Keratinocyte (primary cell): ENCODE results near the gene GRIN3A. TPM values are rescaled to one million over a fixed set of nuclear protein-coding genes. Genes with fewer than 3 reads are reported as not detected.

Experiments
- DNase-seq: peaks from one replicate; pipeline ENCODE4 v3.0.0-alpha.2; 2011; ENCODE audit warnings: low read depth, missing footprints, low spot score
- FAIRE-seq: peaks from 2 replicates; lab custom pipeline; 2011; peaks lifted over from hg19 to GRCh38; lab: Jason Lieb, UNC
- H2AFZ ChIP-seq: 2 replicates; pipeline ENCODE4 v1.6.0; 2012; ENCODE audit warnings: low read length, control low read depth, inconsistent platforms; ENCODE audit not compliant: control insufficient read depth
- H3K27ac ChIP-seq: 2 replicates; pipeline ENCODE4 v1.5.1; 2011; ENCODE audit warnings: low read length; ENCODE audit not compliant: control insufficient read depth, insufficient read depth
- H3K27me3 ChIP-seq: 3 replicates; pipeline ENCODE4 v1.6.0; 2011; ENCODE audit warnings: low read length; ENCODE audit not compliant: control insufficient read depth, insufficient read depth; ENCODE audit errors: extremely low read depth
- H3K36me3 ChIP-seq, 2 experiments: 2 replicates in 1 of 2; 3 replicates in 1 of 2; pipeline ENCODE4 v1.5.1; 2011; ENCODE audit warnings: low read length in 2 of 2, mild to moderate bottlenecking in 1 of 2; ENCODE audit not compliant: control insufficient read depth in 2 of 2, insufficient read depth in 2 of 2; ENCODE audit errors: extremely low read depth in 1 of 2
- H3K4me1 ChIP-seq: 3 replicates; pipeline ENCODE4 v1.5.1; 2011; ENCODE audit warnings: low read length; ENCODE audit not compliant: control insufficient read depth, insufficient read depth; ENCODE audit errors: extremely low read depth
- H3K4me2 ChIP-seq: 3 replicates; pipeline ENCODE4 v1.6.0; 2011; ENCODE audit warnings: low read depth, low read length; ENCODE audit not compliant: control insufficient read depth, insufficient read depth; ENCODE audit errors: extremely low read depth
- H3K4me3 ChIP-seq, 3 experiments: fragments of 200-600 bp in 1 of 3; sonication (generic) in 1 of 3; 2 replicates in 2 of 3; 3 replicates in 1 of 3; pipeline ENCODE4 v1.5.1; 2011 to 2016; ENCODE audit warnings: low read length in 3 of 3, mild to moderate bottlenecking in 3 of 3, control low read depth in 2 of 3, inconsistent platforms in 1 of 3, low read depth in 1 of 3, mixed read lengths in 1 of 3, mixed run types in 1 of 3, moderate library complexity in 1 of 3; ENCODE audit not compliant: control insufficient read depth in 2 of 3, insufficient read depth in 2 of 3; ENCODE audit errors: extremely low read depth in 1 of 3
- H3K79me2 ChIP-seq: 2 replicates; pipeline ENCODE4 v1.6.0; 2012; ENCODE audit warnings: low read length; ENCODE audit not compliant: control insufficient read depth, insufficient read depth
- H3K9ac ChIP-seq: 3 replicates; pipeline ENCODE4 v1.6.0; 2011; ENCODE audit warnings: low read length; ENCODE audit not compliant: control insufficient read depth, insufficient read depth; ENCODE audit errors: extremely low read depth
- H3K9me1 ChIP-seq: 3 replicates; pipeline ENCODE4 v1.6.0; 2011; ENCODE audit warnings: low read length; ENCODE audit not compliant: control insufficient read depth, insufficient read depth; ENCODE audit errors: extremely low read depth
- H3K9me3 ChIP-seq: 2 replicates; pipeline ENCODE4 v1.5.1; 2012; ENCODE audit warnings: low read depth, low read length; ENCODE audit not compliant: control insufficient read depth
- H4K20me1 ChIP-seq: 3 replicates; pipeline ENCODE4 v1.6.0; 2011; ENCODE audit warnings: low read length; ENCODE audit not compliant: control insufficient read depth, insufficient read depth; ENCODE audit errors: extremely low read depth
- CTCF ChIP-seq, 3 experiments: IDR thresholded peaks in 1 of 3; conservative IDR thresholded peaks in 1 of 3; optimal IDR thresholded peaks in 1 of 3; 2 replicates in 2 of 3; 3 replicates in 1 of 3; pipeline versions ENCODE3 to v1.5.1; 2011; ENCODE audit warnings: low read length in 3 of 3, mild to moderate bottlenecking in 3 of 3, moderate library complexity in 2 of 3, control low read depth in 1 of 3, inconsistent platforms in 1 of 3; ENCODE audit not compliant: insufficient read depth in 2 of 3; ENCODE audit errors: extremely low read depth in 1 of 3
- EZH2 ChIP-seq: IDR thresholded peaks from one replicate; pipeline ENCODE4 v1.6.1; 2012; ENCODE audit warnings: inconsistent platforms, mild to moderate bottlenecking, low read length, moderate library complexity
- dilution Hi-C: fragments of 300-500 bp; cut with MboI; formaldehyde crosslinking; loops from one replicate; pipeline ENCODE4 v1.7.0; 2020; ENCODE audit warnings: low sequenced_read_pairs; ENCODE audit not compliant: extremely low pct_ligation_motif_present
- polyA plus RNA-seq, 5 experiments: library from polyadenylated mRNA; depleted of rRNA in 3 of 5; stranded (reverse) in 3 of 5; stranded (forward) in 1 of 5; unstranded in 1 of 5; fragments of >200 nt; gene quantifications; 1 replicate in 1 of 5; 2 replicates in 3 of 5; 3 replicates in 1 of 5; pipeline versions ENCODE4 v1.2.1 to v1.2.3, GENCODE V29; 2011 to 2012; ENCODE audit warnings: missing spikeins in 2 of 5, low read depth in 1 of 5, low replicate concordance in 1 of 5

Gene GRIN3A
- polyA plus RNA-seq, 1 donor (not counting 4 experiments of a cell fraction or from before 2014, with no cell fraction given), result not detected

- dilution Hi-C loops, result no loop called here
- H3K4me2 ChIP-seq, result no peak overlapping the region
- H3K27me3 ChIP-seq, result no peaks in the 10 kb centered on the region
- no peaks in the 10 kb centered on the region for H3K9me1 ChIP-seq
- H3K36me3 ChIP-seq, result no peaks in the 10 kb centered on the region
- H3K9me3 ChIP-seq, result no peaks in the 10 kb centered on the region
- no peak overlapping the region for H3K27ac ChIP-seq
- H2AFZ ChIP-seq, result no peak overlapping the region
- no peak for FAIRE-seq
- H3K4me3 ChIP-seq, result no peak overlapping the region
- no peaks in the 10 kb centered on the region for H3K79me2 ChIP-seq
- no peak overlapping the region for H3K9ac ChIP-seq
- DNase-seq, result no peak
- H4K20me1 ChIP-seq, result no peaks in the 10 kb centered on the region
- TF ChIP-seq CTCF (optimal IDR thresholded peaks at IDR 0.05 in 1 of 3, IDR thresholded peaks at IDR 0.05 in 1 of 3, conservative IDR thresholded peaks at IDR 0.05 in 1 of 3; ENCODE audit: extremely low read depth in 1 of 3, insufficient read depth in 2 of 3, low read length in 3 of 3) (no peak), EZH2 (no peak)
- H3K4me1 ChIP-seq, result no peaks in the 10 kb centered on the region
These were observed 39.9 kb upstream of the GRIN3A start for GRCh38 chr9:101778332-101778731.

- H3K4me1 ChIP-seq, result no peaks in the 10 kb centered on the region
- no peaks in the 10 kb centered on the region for H3K36me3 ChIP-seq
- H3K9me1 ChIP-seq, result no peaks in the 10 kb centered on the region
- dilution Hi-C loops, result no loop called here
- H3K79me2 ChIP-seq, result no peaks in the 10 kb centered on the region
- H2AFZ ChIP-seq, result no peak overlapping the region
- no peaks in the 10 kb centered on the region for H4K20me1 ChIP-seq
- H3K9ac ChIP-seq, result no peak overlapping the region
- no peak overlapping the region for H3K27ac ChIP-seq
- no peaks in the 10 kb centered on the region for H3K9me3 ChIP-seq
- TF ChIP-seq EZH2 (no peak), CTCF (optimal IDR thresholded peaks at IDR 0.05 in 1 of 3, IDR thresholded peaks at IDR 0.05 in 1 of 3, conservative IDR thresholded peaks at IDR 0.05 in 1 of 3; ENCODE audit: extremely low read depth in 1 of 3, insufficient read depth in 2 of 3, low read length in 3 of 3) (no peak)
- DNase-seq (no peak), FAIRE-seq (no peak)
- H3K4me3 ChIP-seq, result no peak overlapping the region
- no peaks in the 10 kb centered on the region for H3K27me3 ChIP-seq
- no peak overlapping the region for H3K4me2 ChIP-seq
These were observed 26.0 kb upstream of the GRIN3A start for GRCh38 chr9:101764472-101764871.
